Neuron (in vitro differentiated cells): ENCODE results near the gene BABAM2.

Source experiments
- H2AFZ ChIP-seq: one replicate; pipeline ENCODE4 v1.6.1; 2013; ENCODE audit warnings: low read depth, mild to moderate bottlenecking, inconsistent platforms, low read length, moderate library complexity
- H3K27me3 ChIP-seq: one replicate; pipeline ENCODE4 v1.6.1; 2013; ENCODE audit warnings: low read length; ENCODE audit not compliant: insufficient read depth
- H3K36me3 ChIP-seq: one replicate; pipeline ENCODE4 v1.6.1; 2013; ENCODE audit warnings: low read length; ENCODE audit not compliant: insufficient read depth
- H3K4me1 ChIP-seq: one replicate; pipeline ENCODE4 v1.6.1; 2013; ENCODE audit warnings: low read length; ENCODE audit not compliant: insufficient read depth
- H3K4me3 ChIP-seq: 2 replicates; pipeline ENCODE4 v1.5.1; 2013; ENCODE audit warnings: mild to moderate bottlenecking, low read length, moderate library complexity
- H3K9me3 ChIP-seq: one replicate; pipeline ENCODE4 v1.6.1; 2013; ENCODE audit warnings: low read length

The BABAM2 gene

GRCh38 chr2:28374331-28374730 lies 483.8 kb downstream of the BABAM2 start:
- no peaks in the 10 kb centered on the region for H3K9me3 ChIP-seq
- H3K36me3 ChIP-seq = no peaks in the 10 kb centered on the region
- no peak overlapping the region for H2AFZ ChIP-seq
- no peak overlapping the region for H3K4me3 ChIP-seq
- H3K4me1 ChIP-seq = no peaks in the 10 kb centered on the region
- H3K27me3 ChIP-seq = peaks cover 4% of the 10 kb centered on the region

GRCh38 chr2:28375236-28375635 lies 484.7 kb downstream of the BABAM2 start:
- Histone ChIP-seq H2AFZ (no peak overlapping the region), H3K4me1 (no peaks in the 10 kb centered on the region), H3K4me3 (no peak overlapping the region), H3K9me3 (no peaks in the 10 kb centered on the region), H3K27me3 (peaks cover 6% of the 10 kb centered on the region), H3K36me3 (no peaks in the 10 kb centered on the region)

GRCh38 chr2:28375742-28376631 lies 485.5 kb downstream of the BABAM2 start:
- H3K9me3 ChIP-seq = no peaks in the 10 kb centered on the region
- H3K4me3 ChIP-seq = no peak overlapping the region
- no peaks in the 10 kb centered on the region for H3K4me1 ChIP-seq
- H2AFZ ChIP-seq = no peak overlapping the region
- H3K36me3 ChIP-seq = no peaks in the 10 kb centered on the region
- H3K27me3 ChIP-seq = peaks cover 6% of the 10 kb centered on the region

GRCh38 chr2:28377195-28377816 lies 486.8 kb downstream of the BABAM2 start:
- Histone ChIP-seq H2AFZ (no peak overlapping the region), H3K9me3 (no peaks in the 10 kb centered on the region), H3K36me3 (no peaks in the 10 kb centered on the region), H3K27me3 (peaks cover 6% of the 10 kb centered on the region), H3K4me3 (no peak overlapping the region), H3K4me1 (no peaks in the 10 kb centered on the region)

- Histone ChIP-seq H2AFZ (no peak overlapping the region), H3K4me3 (no peak overlapping the region), H3K9me3 (no peaks in the 10 kb centered on the region), H3K27me3 (peaks cover 6% of the 10 kb centered on the region), H3K4me1 (no peaks in the 10 kb centered on the region), H3K36me3 (no peaks in the 10 kb centered on the region)
These were observed 487.6 kb downstream of the BABAM2 start for GRCh38 chr2:28377984-28378678.

GRCh38 chr2:28378679-28379584 lies 488.4 kb downstream of the BABAM2 start:
- Histone ChIP-seq H3K4me3 (no peak overlapping the region), H3K27me3 (peaks cover 6% of the 10 kb centered on the region), H3K9me3 (no peaks in the 10 kb centered on the region), H2AFZ (no peak overlapping the region), H3K4me1 (no peaks in the 10 kb centered on the region), H3K36me3 (no peaks in the 10 kb centered on the region)

- H3K4me3 ChIP-seq = no peak overlapping the region
- H3K27me3 ChIP-seq = peaks cover 2% of the 10 kb centered on the region
- no peak overlapping the region for H2AFZ ChIP-seq
- H3K36me3 ChIP-seq = no peaks in the 10 kb centered on the region
- no peaks in the 10 kb centered on the region for H3K9me3 ChIP-seq
- H3K4me1 ChIP-seq = no peaks in the 10 kb centered on the region
These were observed 489.7 kb downstream of the BABAM2 start for GRCh38 chr2:28380219-28380618.

GRCh38 chr2:28381225-28382180 lies 491.0 kb downstream of the BABAM2 start:
- Histone ChIP-seq H3K4me1 (no peaks in the 10 kb centered on the region), H3K36me3 (no peaks in the 10 kb centered on the region)

GRCh38 chr2:28382755-28383154 lies 492.2 kb downstream of the BABAM2 start:
- Histone ChIP-seq H3K4me1 (no peaks in the 10 kb centered on the region), H3K4me3 (no peak overlapping the region), H3K36me3 (no peaks in the 10 kb centered on the region), H3K27me3 (peaks cover 2% of the 10 kb centered on the region), H2AFZ (no peak overlapping the region), H3K9me3 (no peaks in the 10 kb centered on the region)

More at GRCh38 chr2:28381225-28382180, 491.0 kb downstream of the BABAM2 start:
- no peaks in the 10 kb centered on the region for H3K9me3 ChIP-seq
- no peak overlapping the region for H3K4me3 ChIP-seq
- no peak overlapping the region for H2AFZ ChIP-seq
- peaks cover 2% of the 10 kb centered on the region for H3K27me3 ChIP-seq

- no peak overlapping the region for H3K4me3 ChIP-seq
- H3K9me3 ChIP-seq = no peaks in the 10 kb centered on the region
- H3K27me3 ChIP-seq = no peaks in the 10 kb centered on the region
- peaks cover 19% of the 10 kb centered on the region for H3K4me1 ChIP-seq
- no peak overlapping the region for H2AFZ ChIP-seq
- H3K36me3 ChIP-seq = no peaks in the 10 kb centered on the region
These were observed 496.8 kb downstream of the BABAM2 start for GRCh38 chr2:28387082-28387960.
